Breast epithelium (tissue), 3 donors: ENCODE results near the gene ALKBH8.

Source experiments
- CTCF ChIP-seq, 3 donors: fragments of 450-650 bp; IDR thresholded peaks; one replicate each; pipeline ENCODE4 v1.5.1; 2016 to 2017; ENCODE audit warnings: antibody characterized with exemption in 3 of 3, mild to moderate bottlenecking in 3 of 3, moderate library complexity in 3 of 3
- POLR2A ChIP-seq: fragments of 450-650 bp; IDR thresholded peaks from one replicate; pipeline ENCODE4 v1.6.1; 2016; ENCODE audit warnings: antibody characterized with exemption, mild to moderate bottlenecking, moderate library complexity
- POLR2AphosphoS5 ChIP-seq, 3 donors: sonication (generic); formaldehyde crosslinking; IDR thresholded peaks; one replicate each; pipeline ENCODE4 v1.6.1; 2017; ENCODE audit warnings: antibody characterized with exemption in 3 of 3

DNA sequence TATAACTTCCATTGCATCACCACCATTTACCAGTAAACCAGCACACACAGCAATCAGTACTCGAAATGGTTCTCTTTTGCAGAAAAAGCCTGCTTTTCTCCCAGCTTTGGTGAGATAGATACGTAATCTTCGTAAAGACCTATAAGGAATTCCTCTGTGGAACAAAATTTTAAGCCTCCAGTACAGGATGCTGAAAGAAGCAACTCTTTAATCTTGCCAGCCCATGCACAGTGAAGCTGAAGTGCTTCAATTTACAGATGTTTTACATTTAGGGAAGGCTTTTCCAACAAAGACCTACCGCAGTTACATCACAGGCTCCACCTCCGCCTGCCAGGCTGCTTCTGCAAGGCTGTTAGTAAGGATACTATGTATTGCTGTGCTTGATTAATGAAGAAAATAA, 27.3 kb upstream of the ALKBH8 start:
- TF ChIP-seq CTCF (IDR thresholded peaks at IDR 0.05) (no peak), POLR2A (no peak), POLR2AphosphoS5 (IDR thresholded peaks at IDR 0.05) (no peak)
